SK-N-SH treated with all-trans-retinoic acid at 6 μM for 48 hours (cell line): ENCODE data around the gene OR7C2.

Experiments
- ATAC-seq: fragments of 200-7000 bp; cut with Tn5 transposase; 3 replicates; pipeline ENCODE4 v1.9.1; 2020; ENCODE audit warnings: mild to moderate bottlenecking, moderate library complexity
- ARNTL ChIP-seq: fragments of 450-650 bp; formaldehyde crosslinking; IDR thresholded peaks from 2 replicates; pipeline ENCODE4 v1.5.0; 2020; ENCODE audit warnings: low read depth, mild to moderate bottlenecking, moderate library complexity, borderline replicate concordance
- BACH2 ChIP-seq: fragments of 250-450 bp; sonication (Bioruptor Pico); IDR thresholded peaks from 2 replicates; pipeline ENCODE4 v1.9.0; 2021; ENCODE audit warnings: mild to moderate bottlenecking, borderline replicate concordance
- CREB5 ChIP-seq: fragments of 250-450 bp; sonication (Bioruptor Pico); IDR thresholded peaks from 2 replicates; pipeline ENCODE4 v1.5.1; 2020; ENCODE audit warnings: low read depth, mild to moderate bottlenecking, moderate library complexity
- CSRNP3 ChIP-seq: fragments of 250-450 bp; sonication (Bioruptor Pico); IDR thresholded peaks from 2 replicates; pipeline ENCODE4 v1.5.1; 2021; ENCODE audit warnings: mild to moderate bottlenecking, moderate library complexity
- ESRRG ChIP-seq: fragments of 250-450 bp; sonication (Bioruptor Pico); IDR thresholded peaks from 2 replicates; pipeline ENCODE4 v1.6.1; 2021; ENCODE audit warnings: mild to moderate bottlenecking
- GLIS3 ChIP-seq: fragments of 250-450 bp; sonication (Bioruptor Pico); IDR thresholded peaks from 2 replicates; pipeline ENCODE4 v1.5.0; 2020; ENCODE audit warnings: mild to moderate bottlenecking, moderate library complexity
- ISL1 ChIP-seq: fragments of 250-450 bp; sonication (Bioruptor Pico); IDR thresholded peaks from 2 replicates; pipeline ENCODE4 v2.1.2; 2022; ENCODE audit warnings: mild to moderate bottlenecking, moderate library complexity
- OSR1 ChIP-seq: fragments of 250-450 bp; sonication (Bioruptor Pico); IDR thresholded peaks from 2 replicates; pipeline ENCODE4 v1.8.0; 2022; ENCODE audit warnings: moderate library complexity, mild to moderate bottlenecking, inconsistent platforms
- PATZ1 ChIP-seq: fragments of 250-450 bp; sonication (Bioruptor Pico); IDR thresholded peaks from 2 replicates; pipeline ENCODE4 v1.8.0; 2020; ENCODE audit warnings: mild to moderate bottlenecking, moderate library complexity, borderline replicate concordance
- POU6F1 ChIP-seq: fragments of 250-450 bp; sonication (Bioruptor Pico); IDR thresholded peaks from 2 replicates; pipeline ENCODE4 v1.8.0; 2021; ENCODE audit warnings: low read depth, mild to moderate bottlenecking, moderate library complexity, borderline replicate concordance
- PPARA ChIP-seq: fragments of 250-450 bp; sonication (Bioruptor Pico); IDR thresholded peaks from 2 replicates; pipeline ENCODE4 v1.5.0; 2020; ENCODE audit warnings: mild to moderate bottlenecking, borderline replicate concordance
- RARB ChIP-seq: fragments of 250-450 bp; sonication (Bioruptor Pico); IDR thresholded peaks from 2 replicates; pipeline ENCODE4 v1.8.0; 2021; ENCODE audit warnings: mild to moderate bottlenecking, moderate library complexity
- SNAI2 ChIP-seq: fragments of 250-450 bp; sonication (Bioruptor Pico); IDR thresholded peaks from 2 replicates; pipeline ENCODE4 v1.5.0; 2020; ENCODE audit warnings: mild to moderate bottlenecking, moderate library complexity
- TOX ChIP-seq: fragments of 250-450 bp; sonication (Bioruptor Pico); IDR thresholded peaks from 2 replicates; pipeline ENCODE4 v1.8.0; 2021; ENCODE audit warnings: mild to moderate bottlenecking, moderate library complexity, borderline replicate concordance
- TSHZ2 ChIP-seq: fragments of 250-450 bp; sonication (Bioruptor Pico); IDR thresholded peaks from 2 replicates; pipeline ENCODE4 v1.5.0; 2020; ENCODE audit warnings: mild to moderate bottlenecking, moderate library complexity
- ZC3H10 ChIP-seq: fragments of 250-450 bp; sonication (Bioruptor Pico); IDR thresholded peaks from 2 replicates; pipeline ENCODE4 v1.5.1; 2021; ENCODE audit warnings: mild to moderate bottlenecking, moderate library complexity
- ZFP30 ChIP-seq: fragments of 450-650 bp; formaldehyde crosslinking; IDR thresholded peaks from 2 replicates; pipeline ENCODE4 v1.5.0; 2022; ENCODE audit warnings: mild to moderate bottlenecking, moderate library complexity
- ZNF565 ChIP-seq: fragments of 450-650 bp; formaldehyde crosslinking; conservative IDR thresholded peaks from 2 replicates; pipeline ENCODE4 v1.5.0; 2020; ENCODE audit warnings: low read depth, mild to moderate bottlenecking, moderate library complexity
- ZNF70 ChIP-seq: fragments of 450-650 bp; formaldehyde crosslinking; IDR thresholded peaks from 2 replicates; pipeline ENCODE4 v1.5.0; 2020; ENCODE audit warnings: mild to moderate bottlenecking, moderate library complexity
- ZNF8 ChIP-seq: fragments of 450-650 bp; formaldehyde crosslinking; IDR thresholded peaks from 2 replicates; pipeline ENCODE4 v1.5.0; 2020; ENCODE audit warnings: mild to moderate bottlenecking, moderate library complexity

OR7C2 gene

GRCh38 chr19:14906711-14907110 is 34.6 kb upstream of the OR7C2 start:
- TF ChIP-seq ISL1 (CRISPR knock-in tag) (no peak), ZC3H10 (CRISPR knock-in tag) (no peak), ARNTL (CRISPR knock-in tag) (no peak), OSR1 (CRISPR knock-in tag) (no peak), ZFP30 (CRISPR knock-in tag) (no peak), PATZ1 (CRISPR knock-in tag) (no peak), POU6F1 (no peak), TOX (CRISPR knock-in tag) (no peak), ZNF565 (CRISPR knock-in tag) (no peak), CREB5 (no peak), ZNF8 (CRISPR knock-in tag) (no peak), SNAI2 (CRISPR knock-in tag) (no peak), BACH2 (CRISPR knock-in tag) (no peak), CSRNP3 (no peak), ESRRG (CRISPR knock-in tag) (no peak), ZNF70 (CRISPR knock-in tag) (no peak)
- ATAC-seq: no peak

- no peak for ATAC-seq
- TF ChIP-seq OSR1 (CRISPR knock-in tag) (no peak), CREB5 (no peak), TSHZ2 (no peak), CSRNP3 (no peak), BACH2 (CRISPR knock-in tag) (no peak), ZC3H10 (CRISPR knock-in tag) (no peak), ESRRG (CRISPR knock-in tag) (no peak), PPARA (CRISPR knock-in tag) (no peak), RARB (CRISPR knock-in tag) (no peak), GLIS3 (CRISPR knock-in tag) (no peak), SNAI2 (CRISPR knock-in tag) (no peak), ISL1 (CRISPR knock-in tag) (no peak), ZNF565 (CRISPR knock-in tag) (no peak), ZNF8 (CRISPR knock-in tag) (no peak), PATZ1 (CRISPR knock-in tag) (no peak)
Observed at GRCh38 chr19:14915116-14915515, 26.2 kb upstream of the OR7C2 start.
